Measurements from ENCODE around the gene MCAM.

Gene MCAM

GRCh38 chr11:119344291-119345010 lies 27.5 kb upstream of the MCAM start:
- no peak for DNase-seq

DNA sequence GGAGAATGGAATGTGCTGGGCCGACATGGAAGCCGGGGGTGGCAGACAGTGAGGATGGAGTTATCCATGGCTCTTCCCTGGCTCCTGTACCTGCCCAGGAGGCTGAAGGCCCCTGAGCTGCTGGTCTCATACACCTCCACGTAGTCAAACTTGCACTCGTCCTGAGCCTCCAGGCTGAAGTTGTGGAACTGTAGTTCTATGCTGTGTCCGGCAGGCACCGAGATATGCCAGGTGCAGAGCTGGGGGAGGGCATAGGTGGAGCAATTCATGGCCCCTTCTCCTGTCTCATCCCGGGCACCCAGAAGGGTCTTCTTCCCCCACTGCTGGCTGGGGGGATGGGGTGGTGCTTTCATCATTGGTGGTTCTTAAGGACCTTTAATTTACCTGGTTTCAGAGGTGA lies 26.8 kb upstream of the MCAM start:
- no peak for DNase-seq

DNA sequence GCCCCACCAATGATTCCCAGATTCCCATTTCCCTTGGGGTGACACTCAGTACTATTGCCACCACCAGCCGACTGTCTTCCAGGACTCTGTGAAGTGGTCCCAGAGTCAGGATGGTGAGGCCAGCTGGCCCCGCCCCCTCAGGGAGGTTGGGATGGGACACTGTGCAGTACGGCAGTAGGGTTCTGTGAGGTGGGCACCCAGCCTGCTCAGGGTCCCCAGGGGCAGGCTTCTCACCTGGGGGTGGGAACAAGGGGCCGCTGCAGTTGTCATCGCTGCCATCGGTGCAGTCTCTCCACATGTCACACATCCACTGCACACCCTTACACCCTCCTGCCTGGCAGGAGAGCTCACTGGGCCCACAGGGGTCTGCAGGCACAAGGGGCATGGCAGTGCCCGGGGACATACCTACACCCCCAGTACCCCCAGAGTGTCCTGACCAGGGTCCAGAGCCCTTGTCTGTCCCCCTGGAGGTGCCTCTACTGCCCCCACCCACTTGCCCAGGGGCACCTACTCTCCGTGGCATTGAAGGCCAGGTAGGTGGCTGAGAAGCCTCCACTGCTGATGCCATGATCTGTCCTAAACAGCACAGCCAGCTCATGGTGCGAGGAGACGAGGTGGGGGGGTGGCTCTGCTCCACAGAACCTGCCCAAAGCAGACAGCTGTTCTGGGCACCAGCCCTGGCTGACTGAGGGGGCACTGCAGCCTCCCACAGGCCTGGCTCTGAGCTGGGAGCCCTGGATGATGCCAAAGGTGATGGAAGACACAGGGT lies 25.6 kb upstream of the MCAM start:
- DNase-seq = no peak

DNA sequence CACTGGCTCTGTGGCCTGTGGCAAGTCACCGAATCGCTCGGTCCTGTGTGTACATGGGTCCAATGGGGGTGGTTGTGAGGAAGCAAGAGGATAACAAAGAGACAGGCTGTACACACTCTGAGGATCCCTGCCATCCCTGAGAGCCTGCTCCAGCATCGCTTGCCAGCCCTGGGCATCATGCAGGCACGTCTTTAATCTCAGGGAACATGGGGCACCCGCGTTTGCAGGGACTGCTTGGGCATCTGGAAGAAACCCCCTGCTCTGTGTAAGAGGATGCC lies 25.0 kb upstream of the MCAM start:
- DNase-seq = no peak

- no peak for DNase-seq
These were observed 24.5 kb upstream of the MCAM start for GRCh38 chr11:119341222-119342022.

DNA sequence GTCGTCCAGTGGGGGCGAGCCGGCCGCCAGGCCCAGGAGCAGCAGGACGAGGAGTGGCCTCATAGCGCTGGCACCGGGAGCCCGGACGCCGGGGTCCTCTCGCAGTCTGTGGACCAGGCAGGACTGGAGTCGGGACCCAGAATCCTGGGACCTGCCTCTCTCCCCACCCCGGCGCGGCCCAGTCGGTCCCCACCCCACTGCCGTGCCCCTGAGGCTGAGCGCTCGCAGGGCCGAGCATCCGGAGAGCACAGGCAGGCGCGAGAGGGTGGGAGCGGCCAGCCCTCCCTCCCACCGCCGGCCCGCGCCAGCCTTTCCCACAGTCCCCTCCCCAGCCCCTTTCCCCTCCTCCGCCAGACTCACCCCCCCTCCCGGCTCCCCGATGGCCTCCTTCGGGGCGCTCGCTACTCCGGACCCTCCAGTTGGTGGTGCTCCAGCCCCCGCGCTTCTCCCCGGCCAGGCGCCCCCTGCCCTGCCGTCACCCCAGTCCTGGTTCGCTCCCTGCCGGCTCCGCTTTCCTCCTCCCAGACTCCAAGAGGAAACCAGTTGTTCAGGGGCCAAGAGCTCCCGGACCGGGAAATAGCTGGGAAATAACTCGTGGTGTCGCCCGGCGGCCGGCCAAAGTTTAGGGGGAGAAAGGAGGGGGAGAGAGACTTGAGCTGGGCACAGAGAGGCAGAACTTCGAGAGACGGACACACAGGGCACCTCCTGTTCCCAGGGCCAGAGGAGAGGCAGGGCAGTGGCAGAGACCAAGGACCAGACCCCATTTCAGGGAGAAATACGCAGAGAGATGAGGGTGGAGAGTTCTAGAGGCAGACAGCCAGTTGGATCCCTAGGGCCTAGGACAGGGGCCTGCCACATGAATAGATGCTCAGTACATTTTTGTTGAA lies 23.6 kb upstream of the MCAM start, which contains the start of gene C1QTNF5:
C1QTNF5 (minus strand) TSS at position 549 of the 887 bp plus-strand sequence; CDS start at position 63, 486 bp downstream.
- no peak for DNase-seq

DNA sequence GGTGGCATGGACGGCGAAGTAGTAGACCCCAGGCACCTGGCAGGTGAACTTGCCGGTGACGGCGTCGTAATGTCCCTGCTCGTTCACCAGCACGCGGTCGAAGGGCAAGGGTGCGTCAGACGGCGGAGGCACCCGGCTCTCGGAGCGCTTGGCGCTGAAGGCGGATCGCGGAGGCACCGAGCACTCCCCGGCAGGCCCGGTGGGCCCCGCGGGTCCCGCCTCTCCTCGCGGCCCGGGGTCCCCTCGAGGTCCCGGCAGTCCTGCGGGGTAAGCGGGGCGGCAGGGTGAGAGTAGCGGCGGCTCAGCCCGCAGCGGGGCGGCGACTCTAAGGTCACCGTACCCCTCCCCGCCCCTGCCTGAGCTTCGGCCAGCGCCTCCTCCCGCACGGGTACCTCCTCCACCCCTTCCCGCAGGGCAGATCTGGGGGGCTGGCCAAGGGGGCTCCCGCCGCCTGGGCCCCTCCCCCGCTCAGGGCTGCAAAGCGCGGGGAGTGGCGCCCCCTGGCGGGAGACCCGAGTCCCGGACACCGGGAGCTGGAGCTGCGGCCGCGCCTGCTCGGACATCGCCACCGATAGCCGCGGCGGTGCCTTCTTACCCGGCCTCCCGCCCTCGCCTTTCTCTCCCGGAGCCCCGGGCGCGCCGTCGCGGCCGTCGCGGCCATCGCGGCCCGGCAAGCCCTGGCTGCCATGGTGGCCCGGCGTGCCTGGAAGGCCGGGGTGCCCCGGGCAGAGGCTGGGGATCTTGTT lies 22.8 kb upstream of the MCAM start:
- peak; percentile 55 for DNase-seq

DNA sequence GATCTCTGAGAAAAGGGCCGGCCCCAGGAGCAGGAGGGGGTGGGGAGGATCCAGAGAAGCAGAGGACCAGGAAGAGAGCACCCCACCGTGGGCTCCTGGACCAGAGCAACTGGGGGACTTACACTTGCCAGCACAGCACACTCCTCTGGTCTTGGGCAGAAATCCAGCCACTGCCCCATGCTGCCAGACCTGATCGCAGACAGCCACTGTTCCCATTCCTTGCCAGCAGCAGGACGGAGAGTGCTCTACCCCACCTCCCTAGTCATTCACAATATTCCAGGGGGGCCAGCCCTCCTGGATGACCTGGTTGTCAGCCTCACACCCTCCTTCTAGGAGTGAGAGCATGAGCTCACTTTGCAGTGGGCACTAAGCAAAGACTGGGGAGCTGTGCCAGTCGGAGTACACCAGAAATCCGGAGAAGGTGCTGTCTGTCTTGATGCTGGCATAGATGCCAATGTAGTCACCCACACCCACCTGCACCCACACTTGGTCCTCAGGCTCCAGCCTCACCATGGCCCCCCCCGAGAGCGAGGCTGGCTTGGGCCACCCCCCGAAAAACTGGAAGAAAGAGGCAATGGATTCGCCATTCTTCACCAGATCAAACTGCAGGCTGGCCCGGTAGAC lies 22.1 kb upstream of the MCAM start:
- DNase-seq = no peak

DNA sequence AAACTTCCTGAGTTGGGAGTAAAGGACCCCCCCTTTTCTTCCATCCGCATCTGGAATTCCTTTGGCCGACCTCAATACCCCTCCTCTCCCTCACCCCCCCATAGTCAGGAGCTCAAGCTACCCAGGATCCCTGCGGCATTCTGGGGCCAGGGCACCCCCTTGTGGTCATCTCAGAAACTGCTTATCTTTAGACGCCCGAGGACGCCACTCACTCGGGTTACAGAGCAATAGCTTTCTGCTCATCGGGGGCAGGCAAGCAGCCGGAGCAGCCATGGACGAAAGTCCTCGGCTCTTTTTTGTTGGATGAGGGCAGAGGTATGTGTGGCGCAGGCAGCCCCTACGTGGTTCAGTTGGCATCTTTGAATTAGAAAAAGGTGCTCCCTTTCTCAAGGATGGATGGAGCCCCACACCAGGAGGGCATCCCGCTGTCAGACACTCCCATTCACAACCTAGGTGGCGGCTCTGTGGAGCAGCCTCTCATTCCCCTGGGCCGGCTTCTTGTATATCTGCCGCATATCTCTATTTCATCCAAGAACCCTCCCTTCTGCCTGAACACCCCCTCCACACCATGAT lies 21.5 kb upstream of the MCAM start:
- DNase-seq = peak; percentile 65

DNA sequence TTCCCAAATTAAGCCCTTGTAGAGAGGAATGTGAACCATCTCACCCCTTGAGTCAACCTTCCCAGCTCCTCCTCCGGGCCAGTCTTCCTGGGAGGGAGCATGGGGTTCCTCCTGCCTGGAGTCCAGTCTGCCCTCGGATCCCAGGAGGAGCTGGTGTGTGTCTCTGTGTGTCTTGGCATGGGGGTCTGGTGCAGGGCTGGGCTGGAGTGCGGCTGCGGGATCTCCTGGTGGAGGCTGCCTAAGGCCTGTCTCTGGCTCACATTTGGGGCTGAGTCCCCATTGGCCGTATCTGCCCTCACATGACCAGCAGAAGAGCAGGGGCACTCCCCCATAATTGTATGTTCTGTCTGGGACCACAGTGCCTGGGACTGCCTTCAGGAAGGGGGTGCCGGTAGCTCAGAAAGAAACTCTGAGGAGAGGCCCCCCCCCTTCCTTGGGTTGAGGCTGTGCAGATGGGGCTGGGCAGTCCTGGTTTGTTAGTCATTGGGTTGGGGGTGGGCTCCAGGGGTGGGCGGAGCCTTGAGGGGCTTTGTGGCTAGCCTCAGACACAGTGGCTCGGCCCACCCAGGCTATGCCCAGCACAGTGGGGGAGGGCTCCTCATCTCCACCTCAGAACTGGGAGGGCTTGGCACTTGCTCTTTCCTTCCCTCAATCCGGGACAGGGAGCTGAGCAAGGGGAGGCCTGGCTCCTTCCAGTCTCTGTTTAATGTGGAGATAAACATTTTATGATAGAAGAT lies 20.8 kb upstream of the MCAM start:
- no peak for DNase-seq

- no peak for DNase-seq
These were observed 20.0 kb upstream of the MCAM start for GRCh38 chr11:119336744-119337469.

DNA sequence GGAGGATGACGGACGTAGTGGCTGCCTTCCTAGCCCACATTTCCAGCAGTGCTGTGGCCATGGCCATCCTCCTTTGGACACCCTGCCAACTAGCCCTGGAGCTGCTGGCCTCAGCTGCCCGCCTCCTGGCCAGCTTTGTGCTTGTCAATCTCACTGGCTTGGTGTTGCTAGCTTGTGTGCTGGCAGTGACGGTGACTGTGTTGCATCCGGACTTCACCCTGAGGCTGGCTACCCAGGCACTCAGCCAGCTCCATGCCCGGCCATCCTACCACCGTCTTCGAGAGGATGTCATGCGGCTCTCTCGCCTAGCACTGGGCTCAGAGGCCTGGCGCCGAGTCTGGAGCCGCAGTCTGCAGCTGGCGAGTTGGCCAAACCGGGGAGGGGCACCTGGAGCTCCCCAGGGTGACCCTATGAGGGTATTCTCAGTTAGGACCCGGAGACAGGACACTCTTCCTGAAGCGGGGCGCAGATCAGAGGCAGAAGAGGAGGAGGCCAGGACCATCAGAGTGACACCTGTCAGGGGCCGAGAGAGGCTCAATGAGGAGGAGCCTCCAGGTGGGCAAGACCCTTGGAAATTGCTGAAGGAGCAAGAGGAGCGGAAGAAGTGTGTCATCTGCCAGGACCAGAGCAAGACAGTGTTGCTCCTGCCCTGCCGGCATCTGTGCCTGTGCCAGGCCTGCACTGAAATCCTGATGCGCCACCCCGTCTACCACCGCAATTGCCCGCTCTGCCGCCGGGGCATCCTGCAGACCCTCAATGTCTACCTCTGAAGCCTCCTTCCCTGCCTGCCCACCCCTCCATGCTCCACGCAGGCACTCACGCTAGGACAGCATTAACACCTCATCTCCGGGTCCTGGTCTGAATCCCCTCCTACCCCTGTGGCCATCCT lies 19.0 kb upstream of the MCAM start:
- DNase-seq = no peak

DNA sequence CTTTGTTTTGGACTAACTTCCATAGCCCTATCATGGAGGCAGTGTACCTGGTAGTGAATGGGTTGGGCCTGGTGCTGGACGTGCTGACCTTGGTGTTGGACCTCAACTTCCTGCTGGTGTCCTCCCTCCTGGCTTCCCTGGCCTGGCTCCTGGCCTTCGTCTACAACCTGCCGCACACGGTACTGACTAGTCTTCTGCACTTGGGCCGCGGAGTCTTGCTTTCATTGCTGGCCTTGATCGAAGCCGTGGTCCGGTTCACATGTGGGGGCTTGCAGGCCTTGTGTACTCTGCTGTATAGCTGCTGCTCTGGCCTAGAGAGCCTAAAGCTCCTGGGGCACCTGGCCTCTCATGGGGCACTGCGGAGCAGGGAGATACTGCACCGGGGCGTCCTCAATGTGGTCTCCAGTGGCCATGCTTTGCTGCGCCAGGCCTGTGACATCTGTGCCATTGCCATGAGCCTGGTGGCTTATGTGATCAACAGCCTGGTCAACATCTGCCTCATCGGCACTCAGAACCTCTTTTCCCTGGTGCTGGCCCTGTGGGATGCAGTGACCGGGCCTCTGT lies 18.2 kb upstream of the MCAM start:
- DNase-seq = no peak

DNA sequence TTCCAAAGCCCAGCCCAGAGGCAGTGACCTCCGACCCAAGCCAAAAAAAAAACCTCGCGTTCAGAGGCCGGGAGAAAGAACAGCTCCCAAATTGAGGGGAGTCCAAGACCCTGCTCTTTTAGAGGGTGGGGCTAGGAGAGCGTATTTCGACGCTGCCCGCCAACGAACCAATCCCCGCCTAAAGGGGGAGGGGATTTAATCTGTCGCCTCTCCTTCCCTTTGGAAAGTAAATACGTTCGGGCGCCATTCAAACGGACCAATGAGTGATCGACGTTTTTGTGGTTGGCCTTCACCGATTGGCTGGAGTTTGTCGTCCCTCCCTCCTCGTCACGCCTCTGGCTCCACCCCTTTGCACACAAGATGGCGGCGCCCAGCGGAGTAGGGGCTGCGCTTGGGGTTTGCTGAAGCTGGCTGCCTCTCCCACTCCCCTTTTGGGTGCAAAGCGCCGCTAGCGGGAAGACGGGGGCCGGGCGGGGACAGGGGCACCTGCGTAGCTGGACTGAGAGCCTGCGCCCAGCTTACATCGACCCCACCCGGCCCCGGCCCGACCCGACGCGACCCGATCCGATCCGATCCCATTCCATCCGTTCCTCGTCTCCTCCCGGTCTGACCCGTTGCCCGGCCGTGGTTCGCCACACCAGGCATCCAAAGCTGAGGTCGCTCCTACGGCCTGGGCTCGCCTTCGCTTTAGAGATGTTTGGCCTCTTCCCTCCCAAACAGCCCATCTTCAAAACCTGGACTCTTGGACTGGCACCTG lies 17.4 kb upstream of the MCAM start, which contains the start of gene RNF26:
RNF26 (plus strand) TSS at position 354 of the 757 bp plus-strand sequence. CDS start 596 bp downstream, outside the sequence.
- DNase-seq = peak; percentile 99

GRCh38 chr11:119332111-119332765 lies 15.3 kb upstream of the MCAM start:
- no peak for DNase-seq

- no peak for DNase-seq
These were observed 13.3 kb upstream of the MCAM start for GRCh38 chr11:119330237-119330636.

- DNase-seq = no peak
These were observed 12.4 kb upstream of the MCAM start for GRCh38 chr11:119329320-119329719.

All from NCI-H146 (cell line).